Jurkat, Clone E6-1 (cell line): ENCODE data around the gene TMEM88. TPM values are rescaled to one million over a fixed set of nuclear protein-coding genes. Genes with fewer than 3 reads are reported as not detected.
"Not testable (repeated sequence)": the region's sequence is repeated elsewhere in the genome, so short reads cannot be mapped to it uniquely, and the experiment has no call there.

Experiments used
- DNase-seq: peaks from one replicate; pipeline ENCODE4 v3.0.0-alpha.2; 2011; ENCODE audit warnings: low read depth, low spot score
- H3K4me3 ChIP-seq: 2 replicates; pipeline ENCODE4 v1.5.1; 2011; ENCODE audit warnings: mild to moderate bottlenecking, low read length, control low read depth, moderate library complexity
- polyA plus RNA-seq: library from polyadenylated mRNA; unstranded; fragments of >200 nt; gene quantifications from one replicate; pipeline ENCODE4 v1.2.1, GENCODE V29; 2012; ENCODE audit warnings: missing spikeins; ENCODE audit not compliant: insufficient read length, insufficient read depth

The TMEM88 gene
- polyA plus RNA-seq: 1.8 TPM

GRCh38 chr17:7854851-7855659 lies at the start of gene TMEM88:
TMEM88 (plus strand) TSS chr17:7855066; CDS start chr17:7855075, 9 bp downstream.
- H3K4me3 ChIP-seq: peak within 1 kb of the TSS; percentile 93

GRCh38 chr17:7806587-7806986 lies 48.3 kb upstream of the TMEM88 start:
- DNase-seq: no peak
- H3K4me3 ChIP-seq: no peak overlapping the region

More at GRCh38 chr17:7854851-7855659, at the start of gene TMEM88:
- no peak for DNase-seq

GRCh38 chr17:7807206-7807605 lies 47.7 kb upstream of the TMEM88 start:
- H3K4me3 ChIP-seq: no peak overlapping the region
- no peak for DNase-seq

GRCh38 chr17:7809086-7809790 lies 45.6 kb upstream of the TMEM88 start:
- no peak for DNase-seq
- no peak overlapping the region for H3K4me3 ChIP-seq

- not testable (repeated sequence) for H3K4me3 ChIP-seq, DNase-seq
Measured at GRCh38 chr17:7809791-7810343, 45.0 kb upstream of the TMEM88 start.

- DNase-seq: no peak
- no peak overlapping the region for H3K4me3 ChIP-seq
Measured at GRCh38 chr17:7811251-7811650, 43.6 kb upstream of the TMEM88 start.

GRCh38 chr17:7814969-7815368 lies 39.9 kb upstream of the TMEM88 start:
- H3K4me3 ChIP-seq: no peak overlapping the region
- no peak for DNase-seq

- H3K4me3 ChIP-seq: no peak overlapping the region
- DNase-seq: no peak
Measured at GRCh38 chr17:7816926-7817642, 37.8 kb upstream of the TMEM88 start.

GRCh38 chr17:7817643-7817964 lies 37.3 kb upstream of the TMEM88 start:
- DNase-seq: no peak
- no peak overlapping the region for H3K4me3 ChIP-seq

GRCh38 chr17:7818026-7818425 lies 36.8 kb upstream of the TMEM88 start:
- no peak overlapping the region for H3K4me3 ChIP-seq
- DNase-seq: no peak

- DNase-seq: no peak
- H3K4me3 ChIP-seq: no peak overlapping the region
Measured at GRCh38 chr17:7818746-7819645, 35.9 kb upstream of the TMEM88 start.

- no peak for DNase-seq
- no peak overlapping the region for H3K4me3 ChIP-seq
Measured at GRCh38 chr17:7820231-7820630, 34.6 kb upstream of the TMEM88 start.

GRCh38 chr17:7822126-7822525 lies 32.7 kb upstream of the TMEM88 start:
- no peak overlapping the region for H3K4me3 ChIP-seq
- DNase-seq: no peak

- no peak for DNase-seq
- no peak overlapping the region for H3K4me3 ChIP-seq
Measured at GRCh38 chr17:7823581-7824001, 31.3 kb upstream of the TMEM88 start.

GRCh38 chr17:7824021-7824924 lies 30.6 kb upstream of the TMEM88 start:
- DNase-seq: no peak
- H3K4me3 ChIP-seq: no peak overlapping the region

- DNase-seq: no peak
- H3K4me3 ChIP-seq: no peak overlapping the region
Measured at GRCh38 chr17:7825206-7825990, 29.5 kb upstream of the TMEM88 start.

- H3K4me3 ChIP-seq: no peak overlapping the region
- no peak for DNase-seq
Measured at GRCh38 chr17:7830616-7831015, 24.2 kb upstream of the TMEM88 start.
